GM12864 (cell line): ENCODE measurements around the gene RPRD1A.

Experiments used
- DNase-seq: peaks from one replicate; pipeline ENCODE4 v3.0.0-alpha.2; 2011; ENCODE audit warnings: low read depth
- H3K4me3 ChIP-seq: 2 replicates; pipeline ENCODE4 v1.5.1; 2011; ENCODE audit warnings: mild to moderate bottlenecking, low read depth, low read length, control low read depth
- TF ChIP-seq, protein P1 (sequence below): IDR thresholded peaks from 2 replicates; pipeline ENCODE4 v1.5.1; 2011; ENCODE audit warnings: low read depth, mild to moderate bottlenecking, moderate library complexity, low read length, control low read depth, inconsistent platforms; ENCODE audit errors: missing control alignments

Gene RPRD1A

GRCh38 chr18:36108196-36108595 lies 40.8 kb upstream of the RPRD1A start:
- H3K4me3 ChIP-seq, result no peak overlapping the region
- no peak for DNase-seq
- TF ChIP-seq, protein P1, sequence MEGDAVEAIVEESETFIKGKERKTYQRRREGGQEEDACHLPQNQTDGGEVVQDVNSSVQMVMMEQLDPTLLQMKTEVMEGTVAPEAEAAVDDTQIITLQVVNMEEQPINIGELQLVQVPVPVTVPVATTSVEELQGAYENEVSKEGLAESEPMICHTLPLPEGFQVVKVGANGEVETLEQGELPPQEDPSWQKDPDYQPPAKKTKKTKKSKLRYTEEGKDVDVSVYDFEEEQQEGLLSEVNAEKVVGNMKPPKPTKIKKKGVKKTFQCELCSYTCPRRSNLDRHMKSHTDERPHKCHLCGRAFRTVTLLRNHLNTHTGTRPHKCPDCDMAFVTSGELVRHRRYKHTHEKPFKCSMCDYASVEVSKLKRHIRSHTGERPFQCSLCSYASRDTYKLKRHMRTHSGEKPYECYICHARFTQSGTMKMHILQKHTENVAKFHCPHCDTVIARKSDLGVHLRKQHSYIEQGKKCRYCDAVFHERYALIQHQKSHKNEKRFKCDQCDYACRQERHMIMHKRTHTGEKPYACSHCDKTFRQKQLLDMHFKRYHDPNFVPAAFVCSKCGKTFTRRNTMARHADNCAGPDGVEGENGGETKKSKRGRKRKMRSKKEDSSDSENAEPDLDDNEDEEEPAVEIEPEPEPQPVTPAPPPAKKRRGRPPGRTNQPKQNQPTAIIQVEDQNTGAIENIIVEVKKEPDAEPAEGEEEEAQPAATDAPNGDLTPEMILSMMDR, result no peak

DNA sequence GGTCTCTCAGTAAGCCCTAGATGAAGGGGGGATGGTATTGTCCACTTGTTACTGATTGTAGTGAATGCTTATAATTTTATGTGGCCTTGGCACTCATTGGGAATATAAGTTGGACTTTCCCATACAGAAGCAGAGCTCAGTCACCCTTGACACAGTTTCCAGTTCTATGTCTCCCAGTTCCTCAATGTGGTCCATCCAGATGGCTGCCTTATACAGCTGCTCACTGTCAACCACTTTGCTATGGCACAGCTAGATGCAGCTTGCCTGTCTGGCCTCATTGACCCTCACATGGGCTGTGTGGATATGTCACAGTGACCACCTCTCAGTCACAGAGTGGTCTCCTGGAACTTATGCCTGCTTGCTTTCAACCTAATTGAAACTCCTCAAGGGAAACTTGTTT lies 40.1 kb upstream of the RPRD1A start:
- DNase-seq, result no peak
- TF ChIP-seq, protein P1, result no peak
- H3K4me3 ChIP-seq, result no peak overlapping the region

DNA sequence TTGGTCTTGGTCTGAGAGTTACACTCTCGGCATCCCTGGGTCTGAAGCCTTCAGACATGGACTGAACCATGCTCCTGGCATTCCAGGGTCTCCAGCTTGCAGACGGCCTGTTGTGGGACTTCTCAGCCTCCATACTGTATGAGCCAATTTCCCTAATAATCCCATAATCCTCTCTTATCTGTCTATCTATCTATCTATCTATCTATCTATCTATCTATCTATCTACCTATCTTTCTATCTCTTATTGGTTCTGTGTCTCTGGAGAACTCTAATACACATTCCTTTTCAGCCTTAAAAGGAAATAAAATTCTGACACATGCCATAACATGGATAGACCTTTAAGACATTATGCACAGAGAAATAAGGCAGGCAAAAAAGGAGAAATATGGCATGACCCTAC lies 37.4 kb upstream of the RPRD1A start:
- no peak overlapping the region for H3K4me3 ChIP-seq
- TF ChIP-seq, protein P1, result no peak
- DNase-seq, result no peak

- no peak overlapping the region for H3K4me3 ChIP-seq
- DNase-seq, result no peak
- TF ChIP-seq, protein P1, result no peak
Observed at GRCh38 chr18:36101943-36102342, 34.6 kb upstream of the RPRD1A start.

- DNase-seq, result no peak
- TF ChIP-seq, protein P1, result no peak
- no peak overlapping the region for H3K4me3 ChIP-seq
Observed at GRCh38 chr18:36099311-36099710, 32.0 kb upstream of the RPRD1A start.

GRCh38 chr18:36096955-36097354 lies 29.6 kb upstream of the RPRD1A start:
- TF ChIP-seq, protein P1, result no peak
- H3K4me3 ChIP-seq, result no peak overlapping the region
- DNase-seq, result no peak

DNA sequence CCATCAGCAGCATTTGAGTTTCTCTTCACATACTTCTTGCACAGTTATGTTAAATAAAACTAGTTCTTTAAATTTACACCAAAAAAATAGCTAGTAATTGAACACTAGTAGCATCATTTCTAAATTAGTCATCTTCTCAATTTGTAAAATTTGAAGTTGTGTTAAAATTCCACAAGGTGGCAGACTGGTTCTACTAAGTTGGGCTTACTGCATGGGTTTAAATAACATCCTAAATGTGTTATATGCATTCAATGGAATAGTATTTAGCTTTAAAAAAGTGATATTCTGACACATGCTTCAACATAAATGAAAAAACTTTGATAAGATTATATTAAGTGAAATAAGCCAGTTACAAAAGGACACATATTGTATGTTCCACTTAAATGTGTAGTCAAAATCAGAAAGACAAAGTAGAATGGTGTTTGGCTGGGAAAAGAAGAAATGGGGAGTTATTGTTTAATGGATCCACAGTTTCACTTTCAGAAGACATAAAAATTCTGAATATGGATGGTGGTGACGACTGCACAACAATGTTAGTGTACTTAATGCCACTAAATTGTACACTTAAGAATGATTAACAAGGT lies 28.7 kb upstream of the RPRD1A start:
- peak; percentile 40 for DNase-seq

More for the DNA sequence above, 28.7 kb upstream of the RPRD1A start:
- TF ChIP-seq, protein P1, result peak; percentile 28
- no peak overlapping the region for H3K4me3 ChIP-seq
